Activated CD4-positive, alpha-beta memory T cell treated with anti-CD3 and anti-CD28 coated beads, Interleukin-2, amount 10 ng/mL, durations not matched to agents 7 days and 5 days (primary cell): ENCODE results near the gene TBC1D22B. TPM values are rescaled to one million over a fixed set of nuclear protein-coding genes. Genes with fewer than 3 reads are reported as not detected.
A peak's percentile ranks its signal among the peaks of the same experiment; 100 is the strongest.
"Not testable (repeated sequence)": the region's sequence is repeated elsewhere in the genome, so short reads cannot be mapped to it uniquely, and the experiment has no call there.

Experiments
- CTCF ChIA-PET: fragments of 350-600 bp; sonication (Branson Sonifier 250); formaldehyde crosslinking; loops from one replicate; lab custom pipeline; 2021; ENCODE audit warnings: antibody characterized with exemption, inconsistent platforms; lab: Charles Lee
- POLR2A ChIA-PET: fragments of 350-600 bp; sonication (Branson Sonifier 250); formaldehyde crosslinking; loops from one replicate; lab custom pipeline; 2021; ENCODE audit warnings: antibody characterized with exemption; lab: Charles Lee
- DNase-seq: peaks from one replicate; pipeline ENCODE4 v3.0.0-alpha.2; 2020
- H3K27ac Mint-ChIP-seq: one replicate; pipeline ENCODE4 v1.8.0; 2021; ENCODE audit warnings: mild to moderate bottlenecking, mixed read lengths
- H3K27me3 Mint-ChIP-seq: one replicate; pipeline ENCODE4 v1.8.0; 2021; ENCODE audit warnings: mixed read lengths
- H3K36me3 Mint-ChIP-seq: one replicate; pipeline ENCODE4 v1.8.0; 2021; ENCODE audit warnings: low read depth, mixed read lengths
- H3K4me1 Mint-ChIP-seq: one replicate; pipeline ENCODE4 v1.8.0; 2021; ENCODE audit warnings: mixed read lengths
- H3K4me3 Mint-ChIP-seq: one replicate; pipeline ENCODE4 v1.8.0; 2021; ENCODE audit warnings: mild to moderate bottlenecking, mixed read lengths
- H3K9me3 Mint-ChIP-seq: one replicate; pipeline ENCODE4 v1.8.0; 2021; ENCODE audit warnings: mixed read lengths
- total RNA-seq, 2 experiments: library from RNA; stranded (reverse); gene quantifications; one replicate each; pipeline ENCODE4 v1.2.3, GENCODE V29; 2021

Gene TBC1D22B
- total RNA-seq, 2 experiments from 2014 or later, result 16.5 TPM

DNA sequence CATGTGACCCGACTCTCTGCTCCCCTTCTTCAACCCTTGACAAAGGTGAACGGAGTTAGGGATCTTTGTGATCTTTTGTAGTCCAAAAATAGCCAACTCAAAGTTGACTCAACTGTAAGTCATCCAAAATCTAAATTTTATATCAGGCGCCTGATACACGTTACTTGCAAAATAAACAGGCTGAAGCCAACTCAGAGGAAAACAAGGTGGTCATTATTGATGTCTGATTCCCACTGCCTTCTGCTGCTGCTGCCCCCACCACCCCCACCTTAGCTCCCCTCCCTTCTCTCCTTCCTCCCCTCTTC is 83.0 kb downstream of the TBC1D22B start:
- Mint-ChIP-seq H3K4me3 (no peak overlapping the region), H3K36me3 (no peaks in the 10 kb centered on the region), H3K27me3 (peaks cover 20% of the 10 kb centered on the region), H3K27ac (no peak overlapping the region), H3K9me3 (no peaks in the 10 kb centered on the region), H3K4me1 (no peaks in the 10 kb centered on the region)
- ChIA-PET CTCF (interaction anchor here (1.0 to 1.7 kb wide), 2 partner anchors 15 to 352 kb away, joined by 3 to 7 read pairs; no protein-coding TSS in a partner anchor), POLR2A (no interaction called here)
- DNase-seq, result no peak

DNA sequence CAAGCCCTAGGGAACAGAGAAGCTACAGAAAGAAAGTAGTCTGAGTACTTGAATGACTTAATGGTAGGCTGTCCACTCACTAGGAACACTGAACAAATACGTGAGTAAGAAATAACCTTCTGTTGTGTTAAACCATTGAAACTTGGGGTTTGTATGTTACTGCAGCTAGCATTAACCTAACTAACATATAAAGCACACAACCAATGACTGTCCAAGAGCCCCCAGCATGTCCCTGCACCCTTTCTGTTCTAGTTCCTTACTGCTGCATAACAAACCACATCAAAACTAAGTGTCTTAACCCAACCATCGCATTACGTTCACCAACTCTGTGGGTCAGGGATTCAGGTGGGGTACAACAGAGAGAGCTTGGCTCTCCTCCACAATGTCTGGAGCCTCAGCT is 85.7 kb downstream of the TBC1D22B start:
- H3K9me3 Mint-ChIP-seq, result no peaks in the 10 kb centered on the region
- no peaks in the 10 kb centered on the region for H3K4me1 Mint-ChIP-seq
- no peak overlapping the region for H3K4me3 Mint-ChIP-seq
- no peaks in the 10 kb centered on the region for H3K36me3 Mint-ChIP-seq
- no peak overlapping the region for H3K27ac Mint-ChIP-seq
- ChIA-PET POLR2A (no interaction called here), CTCF (interaction anchor here (1.6 kb wide), 1 partner anchor 17 kb away, joined by 5 read pairs; no protein-coding TSS in a partner anchor)
- no peak for DNase-seq
- H3K27me3 Mint-ChIP-seq, result peaks cover 32% of the 10 kb centered on the region

DNA sequence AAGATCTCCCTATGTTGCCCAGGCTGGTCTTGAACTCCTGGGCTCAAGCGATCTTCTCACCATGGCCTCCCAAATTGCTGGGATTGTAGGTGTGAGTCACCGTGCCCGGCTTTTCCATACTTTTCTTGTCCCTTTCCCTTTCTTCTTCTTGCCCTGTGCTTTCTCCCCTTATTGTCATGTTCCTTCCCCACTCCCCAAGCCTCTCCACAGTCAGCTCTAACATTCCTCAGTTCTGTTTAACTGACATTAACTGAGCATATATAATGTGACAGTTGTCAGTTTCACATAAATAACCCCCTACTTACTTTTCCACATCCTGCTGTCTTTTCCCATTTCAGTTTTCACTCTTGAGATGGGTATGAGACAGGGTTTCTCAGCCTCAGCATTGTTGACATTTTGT is 86.7 kb downstream of the TBC1D22B start:
- DNase-seq, result no peak
- ChIA-PET CTCF (no interaction called here), POLR2A (no interaction called here)
- H3K27ac Mint-ChIP-seq, result no peak overlapping the region
- peaks cover 32% of the 10 kb centered on the region for H3K27me3 Mint-ChIP-seq
- no peaks in the 10 kb centered on the region for H3K4me1 Mint-ChIP-seq
- H3K4me3 Mint-ChIP-seq, result no peak overlapping the region
- H3K9me3 Mint-ChIP-seq, result no peaks in the 10 kb centered on the region
- no peaks in the 10 kb centered on the region for H3K36me3 Mint-ChIP-seq

DNA sequence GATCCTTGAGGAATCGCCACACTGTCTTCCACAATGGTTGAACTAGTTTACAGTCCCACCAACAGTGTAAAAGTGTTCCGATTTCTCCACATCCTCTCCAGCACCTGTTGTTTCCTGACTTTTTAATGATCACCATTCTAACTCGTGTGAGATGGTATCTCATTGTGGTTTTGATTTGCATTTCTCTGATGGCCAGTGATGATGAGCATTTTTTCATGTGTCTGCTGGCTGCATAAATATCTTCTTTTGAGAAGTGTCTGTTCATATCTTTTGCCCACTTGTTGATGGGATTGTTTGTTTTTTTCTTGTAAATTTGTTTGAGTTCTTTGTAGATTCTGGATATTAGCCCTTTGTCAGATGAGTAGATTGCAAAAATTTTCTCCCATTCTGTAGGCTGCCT is 88.2 kb downstream of the TBC1D22B start:
- H3K9me3 Mint-ChIP-seq, H3K36me3 Mint-ChIP-seq, POLR2A ChIA-PET, H3K27ac Mint-ChIP-seq, DNase-seq, H3K4me1 Mint-ChIP-seq, CTCF ChIA-PET, H3K4me3 Mint-ChIP-seq: not testable (repeated sequence)
- peaks cover 32% of the 10 kb centered on the region for H3K27me3 Mint-ChIP-seq

DNA sequence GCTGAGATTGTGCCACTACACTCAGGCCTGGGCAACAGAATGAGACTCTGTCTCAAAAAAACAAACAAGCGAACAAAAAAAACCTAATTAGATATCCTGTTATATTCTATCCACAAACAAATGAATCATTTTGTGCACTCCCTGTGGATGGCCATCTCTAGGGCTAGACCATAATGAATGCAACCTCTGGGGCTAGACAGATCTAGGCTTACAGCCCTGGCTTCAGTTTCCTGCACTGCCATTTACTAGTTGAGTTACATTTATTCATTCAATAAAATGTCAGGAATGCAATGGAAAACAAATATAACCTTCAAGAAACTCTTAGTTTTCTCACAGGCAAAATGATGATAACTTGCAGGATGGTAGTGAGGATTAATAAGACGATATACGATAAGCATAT is 89.6 kb downstream of the TBC1D22B start:
- Mint-ChIP-seq H3K4me1 (no peaks in the 10 kb centered on the region), H3K4me3 (no peak overlapping the region), H3K27ac (no peak overlapping the region), H3K9me3 (no peaks in the 10 kb centered on the region), H3K36me3 (no peaks in the 10 kb centered on the region), H3K27me3 (peaks cover 28% of the 10 kb centered on the region)
- CTCF ChIA-PET, result no interaction called here
- POLR2A ChIA-PET, result no interaction called here
- no peak for DNase-seq

DNA sequence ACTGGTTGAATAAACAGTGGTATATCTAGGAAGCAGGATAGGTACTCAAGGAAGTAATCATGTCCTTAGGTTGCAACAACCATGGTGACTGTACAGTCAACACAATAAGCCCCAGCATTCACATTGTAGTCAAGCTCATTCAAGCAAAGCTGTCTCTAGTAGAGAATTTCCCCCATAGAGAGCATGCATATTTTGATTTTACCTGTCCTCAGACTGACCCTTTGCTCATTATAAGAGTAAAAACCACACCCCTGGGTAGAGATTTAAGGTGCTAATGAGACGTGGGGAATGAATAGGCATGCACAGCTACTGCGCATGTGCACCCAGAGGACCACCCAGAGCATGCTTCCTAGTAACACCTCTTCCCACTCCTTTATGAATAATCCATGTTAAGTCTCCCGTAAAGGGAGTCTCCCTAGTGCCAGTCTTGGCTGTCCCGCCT is 90.1 kb downstream of the TBC1D22B start:
- Mint-ChIP-seq H3K36me3 (no peaks in the 10 kb centered on the region), H3K27me3 (peaks cover 26% of the 10 kb centered on the region), H3K9me3 (no peaks in the 10 kb centered on the region), H3K27ac (no peak overlapping the region), H3K4me1 (peaks cover 2% of the 10 kb centered on the region), H3K4me3 (no peak overlapping the region)
- no peak for DNase-seq
- CTCF ChIA-PET, result no interaction called here
- POLR2A ChIA-PET, result no interaction called here

DNA sequence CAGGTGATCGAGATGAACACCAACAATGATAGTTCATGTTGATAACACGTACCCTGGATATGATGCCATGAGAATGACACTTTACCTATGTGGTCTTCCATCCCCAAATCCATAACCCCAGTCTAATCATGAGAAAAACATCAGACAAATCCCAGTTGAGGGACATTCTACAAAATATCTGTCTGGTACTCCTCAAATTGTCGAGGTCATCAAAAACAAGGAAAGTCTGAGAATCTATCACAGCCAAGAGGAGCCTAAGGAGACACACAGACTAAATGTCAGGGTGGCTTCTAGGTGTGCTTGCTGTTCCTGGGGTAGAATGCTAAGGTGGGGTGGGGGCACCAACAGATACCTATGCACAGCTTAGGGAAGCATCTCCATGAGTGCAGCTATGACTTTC is 93.5 kb downstream of the TBC1D22B start:
- POLR2A ChIA-PET, result no interaction called here
- CTCF ChIA-PET, result no interaction called here
- Mint-ChIP-seq H3K4me1 (peaks cover 23% of the 10 kb centered on the region), H3K27me3 (peaks cover 12% of the 10 kb centered on the region), H3K36me3 (peaks cover 9% of the 10 kb centered on the region), H3K27ac (no peak overlapping the region), H3K9me3 (no peaks in the 10 kb centered on the region), H3K4me3 (no peak overlapping the region)
- DNase-seq, result no peak

DNA sequence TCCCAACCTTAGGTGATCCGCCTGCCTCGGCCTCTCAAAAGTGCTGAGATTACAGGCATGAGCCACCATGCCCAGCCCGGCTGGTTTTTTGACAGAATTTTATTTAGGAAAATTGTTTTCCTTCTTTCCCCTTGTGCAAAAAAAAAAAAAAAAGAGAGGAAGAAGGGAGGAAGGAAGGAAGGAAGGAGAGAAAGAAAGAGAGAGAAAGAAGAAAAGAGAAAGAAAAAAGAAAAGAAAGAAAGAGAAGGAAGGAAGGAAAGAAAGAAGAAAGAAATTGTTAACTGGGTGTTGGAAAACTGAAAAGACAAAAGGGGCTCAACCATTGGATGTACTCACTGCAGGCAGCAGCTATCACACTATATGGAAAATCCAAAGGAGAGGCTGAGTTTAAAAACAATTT is 94.8 kb downstream of the TBC1D22B start:
- ChIA-PET POLR2A (interaction anchor here (2.4 kb wide), 1 partner anchor 81 kb away, joined by 11 read pairs; the partner anchor contains the start of gene CMTR1), CTCF (interaction anchor here (1.1 kb wide), 1 partner anchor 13 kb away, joined by 4 read pairs; no protein-coding TSS in a partner anchor)
- H3K36me3 Mint-ChIP-seq, result peaks cover 10% of the 10 kb centered on the region

DNA sequence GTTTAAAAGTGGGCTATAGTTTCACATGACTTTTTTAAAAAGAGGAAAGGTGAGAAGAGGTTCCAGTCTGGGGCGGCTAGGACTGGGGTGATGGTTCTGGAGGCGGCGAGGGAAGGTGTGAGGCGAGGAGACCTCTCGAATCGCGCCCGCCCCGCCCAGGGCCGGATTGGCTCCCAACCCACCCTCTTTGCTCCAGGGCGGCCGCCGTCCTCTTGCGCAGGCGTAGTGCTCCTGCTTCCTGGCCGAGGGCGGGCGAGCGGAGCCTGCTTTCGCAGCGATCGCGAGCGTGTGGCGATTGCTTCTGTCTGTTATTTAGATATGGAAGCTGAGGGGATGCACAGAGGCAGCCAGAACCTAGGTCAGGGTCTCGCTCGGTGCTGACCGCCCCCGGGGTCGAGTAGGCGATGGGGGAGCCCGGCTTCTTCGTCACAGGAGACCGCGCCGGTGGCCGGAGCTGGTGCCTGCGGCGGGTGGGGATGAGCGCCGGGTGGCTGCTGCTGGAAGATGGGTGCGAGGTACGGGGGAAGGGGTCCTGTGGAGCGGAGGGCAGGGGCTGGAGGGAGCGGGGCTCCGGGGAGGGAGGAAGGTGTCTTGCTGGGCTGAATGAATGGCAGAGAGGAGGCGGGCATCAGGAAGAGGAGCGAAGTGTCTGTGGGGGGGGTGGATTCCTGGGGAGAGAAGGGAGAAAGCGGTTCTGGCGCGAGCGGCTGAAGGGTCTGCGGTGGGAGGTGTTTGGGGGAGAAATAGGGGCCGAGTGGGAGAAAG is 96.4 kb downstream of the TBC1D22B start, which contains the start of gene RNF8:
RNF8 (plus strand) TSS at position 223 of the 765 bp plus-strand sequence; CDS start at position 405, 182 bp downstream.
- CTCF ChIA-PET, result interaction anchor here (0.9 kb wide), 1 partner anchor 28 kb away, joined by 3 read pairs; no protein-coding TSS in a partner anchor
- no peaks in the 10 kb centered on the region for H3K9me3 Mint-ChIP-seq
- peak; percentile 93 for DNase-seq
- peaks cover 13% of the 10 kb centered on the region for H3K36me3 Mint-ChIP-seq
- H3K27ac Mint-ChIP-seq, result peak within 1 kb of the TSS; percentile 80
- H3K4me1 Mint-ChIP-seq, result peaks cover 26% of the 10 kb centered on the region
- H3K4me3 Mint-ChIP-seq, result peak within 1 kb of the TSS; percentile 93
- H3K27me3 Mint-ChIP-seq, result no peaks in the 10 kb centered on the region
- POLR2A ChIA-PET, result interaction anchor here (0.7 to 2.4 kb wide), 5 partner anchors 9 to 162 kb away, joined by 4 to 11 read pairs (median 5); partner anchors contain the start of genes CMTR1, TBC1D22B and TMEM217

More for the DNA sequence above, 94.8 kb downstream of the TBC1D22B start:
- no peaks in the 10 kb centered on the region for H3K9me3 Mint-ChIP-seq
- H3K4me1 Mint-ChIP-seq, result peaks cover 26% of the 10 kb centered on the region
- H3K27me3 Mint-ChIP-seq, result peaks cover 6% of the 10 kb centered on the region
- no peak for DNase-seq
- H3K27ac Mint-ChIP-seq, result no peak overlapping the region
- peak overlapping the region; percentile 18 for H3K4me3 Mint-ChIP-seq

DNA sequence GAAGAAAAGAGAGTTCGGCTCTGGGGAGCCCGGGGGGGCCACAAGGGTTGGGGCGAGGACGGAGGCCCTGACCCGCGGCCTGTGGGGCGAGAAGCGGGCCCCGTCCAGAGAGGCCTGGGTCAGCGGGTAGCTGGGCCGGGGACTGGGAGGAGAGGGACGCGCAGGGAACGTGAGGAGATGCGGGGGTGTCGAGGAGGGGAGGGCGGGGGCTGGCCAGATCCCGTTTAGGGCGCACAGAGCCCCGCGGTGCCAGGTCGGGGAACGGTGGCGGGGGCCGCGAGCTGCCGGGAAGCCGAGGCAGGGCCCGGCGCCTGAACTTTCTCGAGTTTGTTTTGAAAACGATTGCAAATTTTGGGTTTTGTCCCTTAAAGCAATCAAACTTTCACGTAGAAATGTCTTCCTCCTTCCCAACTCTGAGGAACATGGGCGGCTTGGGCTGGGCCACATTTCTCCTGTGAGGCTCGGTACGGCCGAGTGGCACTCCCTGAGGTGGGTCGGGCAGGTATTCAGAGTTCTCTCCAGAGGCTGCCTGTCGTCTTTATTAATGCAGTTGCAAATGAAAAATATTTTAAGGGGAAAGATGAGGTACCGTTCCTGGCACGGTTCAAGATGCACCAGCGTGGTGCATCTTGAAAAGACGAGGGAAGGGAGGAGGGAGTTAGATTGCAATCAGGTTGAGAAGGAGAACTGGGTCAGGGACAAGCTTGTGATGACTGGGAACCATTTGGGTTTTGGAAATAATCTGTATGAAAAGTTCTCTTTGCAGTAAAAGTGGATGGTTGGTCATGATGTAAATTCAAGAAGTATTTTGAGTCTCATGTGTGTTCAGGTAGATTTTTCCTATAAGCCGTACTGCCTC is 97.2 kb downstream of the TBC1D22B start:
- Mint-ChIP-seq H3K27me3 (no peaks in the 10 kb centered on the region), H3K4me3 (peak overlapping the region; percentile 93), H3K27ac (peak overlapping the region; percentile 80), H3K9me3 (no peaks in the 10 kb centered on the region), H3K4me1 (peaks cover 26% of the 10 kb centered on the region), H3K36me3 (peaks cover 13% of the 10 kb centered on the region)
- DNase-seq, result peak; percentile 24
- ChIA-PET CTCF (interaction anchor here (1.2 to 2.4 kb wide), 2 partner anchors 27 to 29 kb away, joined by 3 to 9 read pairs; no protein-coding TSS in a partner anchor), POLR2A (interaction anchor here (0.7 to 2.4 kb wide), 5 partner anchors 8 to 161 kb away, joined by 4 to 11 read pairs (median 5); partner anchors contain the start of genes CMTR1, TBC1D22B and TMEM217)

DNA sequence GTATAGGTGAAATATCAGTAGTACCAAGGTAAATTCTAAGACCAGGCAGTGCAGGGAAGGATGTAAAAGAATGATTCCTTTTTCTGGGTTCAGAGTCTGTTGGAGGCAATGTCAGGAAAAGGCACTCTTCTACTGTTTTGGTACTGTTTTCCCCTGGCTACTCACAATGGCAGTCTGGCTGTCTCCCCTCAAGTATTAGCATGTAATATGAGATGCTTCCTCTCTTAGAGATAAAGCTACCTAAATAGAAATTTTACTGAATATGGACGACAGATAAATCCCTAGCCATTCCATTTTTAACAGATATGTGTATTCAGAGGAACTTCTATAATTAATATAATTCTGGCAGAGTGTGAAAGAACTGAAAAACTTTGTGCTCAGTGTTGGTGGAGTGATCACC is 99.7 kb downstream of the TBC1D22B start:
- no peak overlapping the region for H3K27ac Mint-ChIP-seq
- DNase-seq, result no peak
- ChIA-PET CTCF (interaction anchor here (1.2 kb wide), 1 partner anchor 9 kb away, joined by 3 read pairs; no protein-coding TSS in a partner anchor), POLR2A (no interaction called here)
- H3K27me3 Mint-ChIP-seq, result no peaks in the 10 kb centered on the region
- no peaks in the 10 kb centered on the region for H3K9me3 Mint-ChIP-seq
- H3K4me3 Mint-ChIP-seq, result no peak overlapping the region
- H3K4me1 Mint-ChIP-seq, result peaks cover 26% of the 10 kb centered on the region
- H3K36me3 Mint-ChIP-seq, result peaks cover 23% of the 10 kb centered on the region

DNA sequence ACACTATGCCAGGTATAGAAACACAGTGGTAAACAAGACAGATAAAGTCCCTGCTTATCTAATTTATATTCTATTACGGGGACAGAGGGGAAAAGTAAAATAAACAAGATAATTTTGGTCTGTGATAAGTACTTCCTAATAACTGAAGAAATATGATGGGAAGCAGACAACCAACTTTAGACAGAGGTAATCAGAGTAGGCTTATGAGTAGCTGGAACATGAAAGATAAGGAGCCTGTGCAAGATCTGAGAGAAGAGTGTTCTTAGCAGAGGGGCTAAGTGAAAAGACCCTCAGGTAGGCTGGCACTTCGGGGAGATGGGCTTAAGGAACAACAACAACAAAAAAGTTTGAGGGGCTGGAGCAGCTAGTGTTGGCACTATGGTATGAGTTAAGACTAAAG is 100.3 kb downstream of the TBC1D22B start:
- Mint-ChIP-seq H3K4me1 (peaks cover 24% of the 10 kb centered on the region), H3K9me3 (no peaks in the 10 kb centered on the region), H3K4me3 (no peak overlapping the region), H3K27ac (no peak overlapping the region), H3K27me3 (no peaks in the 10 kb centered on the region), H3K36me3 (peaks cover 23% of the 10 kb centered on the region)
- CTCF ChIA-PET, result interaction anchor here (0.6 to 1.0 kb wide), 3 partner anchors 32 to 473 kb away, joined by 3 to 4 read pairs (median 3); no protein-coding TSS in a partner anchor
- DNase-seq, result no peak
- POLR2A ChIA-PET, result no interaction called here
